HepG2 (cell line): ENCODE results near the gene NR2F1-AS1. TPM values are rescaled to one million over a fixed set of nuclear protein-coding genes. Genes with fewer than 3 reads are reported as not detected.

Experiments used
- AHR ChIP-seq: IDR thresholded peaks from 2 replicates; pipeline ENCODE4 v1.6.1; 2018; ENCODE audit warnings: missing genetic modification reagents, missing compliant biosample characterization
- BRF2 ChIP-seq: sonication (generic); formaldehyde crosslinking; IDR thresholded peaks from 2 replicates; pipeline ENCODE4 v1.8.1; 2022; ENCODE audit warnings: mild to moderate bottlenecking, missing genetic modification reagents
- PHF5A ChIP-seq: IDR thresholded peaks from one replicate; pipeline ENCODE4 v1.6.1; 2018; ENCODE audit warnings: low read depth, missing genetic modification reagents; ENCODE audit not compliant: unreplicated experiment
- SAFB2 ChIP-seq: sonication (generic); formaldehyde crosslinking; IDR thresholded peaks from 2 replicates; pipeline ENCODE4 v1.5.1; 2020; ENCODE audit warnings: missing genetic modification reagents, low read depth, mild to moderate bottlenecking, borderline replicate concordance
- SNAI1 ChIP-seq: sonication (generic); formaldehyde crosslinking; IDR thresholded peaks from 2 replicates; pipeline ENCODE4 v1.5.0; 2020; ENCODE audit warnings: mild to moderate bottlenecking, missing genetic modification reagents, borderline replicate concordance
- TBX2 ChIP-seq: sonication (generic); formaldehyde crosslinking; IDR thresholded peaks from 2 replicates; pipeline ENCODE4 v1.5.0; 2020; ENCODE audit warnings: missing genetic modification reagents, mild to moderate bottlenecking, borderline replicate concordance
- TCF7 ChIP-seq: sonication (generic); IDR thresholded peaks from 2 replicates; pipeline ENCODE4 v1.6.1; 2016; ENCODE audit warnings: antibody characterized with exemption, low read depth
- ZNF367 ChIP-seq: sonication (generic); formaldehyde crosslinking; IDR thresholded peaks from 2 replicates; pipeline ENCODE4 v1.4.0; 2020; ENCODE audit warnings: missing genetic modification reagents, borderline replicate concordance
- ZNF407 ChIP-seq: sonication (generic); formaldehyde crosslinking; IDR thresholded peaks from one replicate; pipeline ENCODE4 v1.5.1; 2020; ENCODE audit warnings: mild to moderate bottlenecking, missing genetic modification reagents; ENCODE audit errors: not compliant biosample characterization
- ZNF501 ChIP-seq: sonication (generic); formaldehyde crosslinking; IDR thresholded peaks from 2 replicates; pipeline ENCODE4 v1.5.1; 2020; ENCODE audit warnings: mild to moderate bottlenecking, moderate library complexity, missing genetic modification reagents
- ZNF83 ChIP-seq: sonication (generic); formaldehyde crosslinking; IDR thresholded peaks from 2 replicates; pipeline ENCODE4 v1.4.0; 2020; ENCODE audit warnings: missing genetic modification reagents, mild to moderate bottlenecking, borderline replicate concordance
- polyA plus RNA-seq, 8 experiments: library from polyadenylated mRNA; depleted of rRNA in 3 of 8; stranded (reverse) in 7 of 8; unstranded in 1 of 8; fragments of >200 nt; fragmentation: Illumina TruSeq in 4 of 8; extraction: Trizol in 4 of 8; gene quantifications; 2 replicates each; pipeline versions ENCODE4 v1.2.1 to v1.2.3, GENCODE V29; 2011 to 2016; ENCODE audit warnings: low read depth in 4 of 8, missing spikeins in 1 of 8, mixed read lengths in 1 of 8; ENCODE audit not compliant: insufficient read depth in 1 of 8
- total RNA-seq, 5 experiments: library from RNA; depleted of rRNA; stranded (reverse); fragments of >200 nt; fragmentation: Illumina TruSeq; extraction: Trizol; gene quantifications; 2 replicates each; pipeline ENCODE4 v1.2.3, GENCODE V29; 2016; ENCODE audit warnings: low read depth in 1 of 5
- TF ChIP-seq, protein P1 (sequence below): sonication (generic); formaldehyde crosslinking; IDR thresholded peaks from 2 replicates; pipeline ENCODE4 v1.5.0; 2020; ENCODE audit warnings: mild to moderate bottlenecking, missing genetic modification reagents
- TF ChIP-seq, protein P2 (sequence below): sonication (generic); formaldehyde crosslinking; IDR thresholded peaks from 2 replicates; pipeline ENCODE4 v1.4.0; 2020; ENCODE audit warnings: missing genetic modification reagents, borderline replicate concordance

The NR2F1-AS1 gene
- total and polyA plus RNA-seq, 2 of the 13 experiments (the other 11 are each of a cell fraction or from before 2014, with no cell fraction given), result 2.8 TPM

GRCh38 chr5:93582677-93583438 lies 1.8 kb upstream of the NR2F1-AS1 start, which contains the start of gene NR2F1 (continued):
- no peak for TF ChIP-seq ZNF407 (CRISPR knock-in tag)
- no peak for TF ChIP-seq ZNF83
- TF ChIP-seq BRF2, result peak; percentile 25; the same call in 1 of the 2 replicates
- TF ChIP-seq PHF5A, result peak; percentile 46
- TF ChIP-seq AHR (CRISPR knock-in tag), result no peak
- no peak for TF ChIP-seq SNAI1 (CRISPR knock-in tag)
- no peak for TF ChIP-seq ZNF367
- TF ChIP-seq, protein P1, sequence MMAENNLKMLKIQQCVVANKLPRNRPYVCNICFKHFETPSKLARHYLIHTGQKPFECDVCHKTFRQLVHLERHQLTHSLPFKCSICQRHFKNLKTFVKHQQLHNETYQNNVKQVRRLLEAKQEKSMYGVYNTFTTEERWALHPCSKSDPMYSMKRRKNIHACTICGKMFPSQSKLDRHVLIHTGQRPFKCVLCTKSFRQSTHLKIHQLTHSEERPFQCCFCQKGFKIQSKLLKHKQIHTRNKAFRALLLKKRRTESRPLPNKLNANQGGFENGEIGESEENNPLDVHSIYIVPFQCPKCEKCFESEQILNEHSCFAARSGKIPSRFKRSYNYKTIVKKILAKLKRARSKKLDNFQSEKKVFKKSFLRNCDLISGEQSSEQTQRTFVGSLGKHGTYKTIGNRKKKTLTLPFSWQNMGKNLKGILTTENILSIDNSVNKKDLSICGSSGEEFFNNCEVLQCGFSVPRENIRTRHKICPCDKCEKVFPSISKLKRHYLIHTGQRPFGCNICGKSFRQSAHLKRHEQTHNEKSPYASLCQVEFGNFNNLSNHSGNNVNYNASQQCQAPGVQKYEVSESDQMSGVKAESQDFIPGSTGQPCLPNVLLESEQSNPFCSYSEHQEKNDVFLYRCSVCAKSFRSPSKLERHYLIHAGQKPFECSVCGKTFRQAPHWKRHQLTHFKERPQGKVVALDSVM (CRISPR knock-in tag), result peak; percentile 67
- TF ChIP-seq TCF7, result peak; percentile 11; the same call in 1 of the 2 replicates
- TF ChIP-seq, protein P2, sequence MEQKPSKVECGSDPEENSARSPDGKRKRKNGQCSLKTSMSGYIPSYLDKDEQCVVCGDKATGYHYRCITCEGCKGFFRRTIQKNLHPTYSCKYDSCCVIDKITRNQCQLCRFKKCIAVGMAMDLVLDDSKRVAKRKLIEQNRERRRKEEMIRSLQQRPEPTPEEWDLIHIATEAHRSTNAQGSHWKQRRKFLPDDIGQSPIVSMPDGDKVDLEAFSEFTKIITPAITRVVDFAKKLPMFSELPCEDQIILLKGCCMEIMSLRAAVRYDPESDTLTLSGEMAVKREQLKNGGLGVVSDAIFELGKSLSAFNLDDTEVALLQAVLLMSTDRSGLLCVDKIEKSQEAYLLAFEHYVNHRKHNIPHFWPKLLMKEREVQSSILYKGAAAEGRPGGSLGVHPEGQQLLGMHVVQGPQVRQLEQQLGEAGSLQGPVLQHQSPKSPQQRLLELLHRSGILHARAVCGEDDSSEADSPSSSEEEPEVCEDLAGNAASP (CRISPR knock-in tag), result peak; percentile 6; the same call in 1 of the 2 replicates
- peak; percentile 39; the same call in 1 of the 2 replicates for TF ChIP-seq ZNF501 (CRISPR knock-in tag)
- TF ChIP-seq TBX2 (CRISPR knock-in tag), result peak; percentile 94
- peak; percentile 51; the same call in 1 of the 2 replicates for TF ChIP-seq SAFB2 (CRISPR knock-in tag)
